PC-3 (cell line): ENCODE data around the gene G6PC1.

Experiments used
- CTCF ChIP-seq: fragments of 300-600 bp; sonication (generic); conservative IDR thresholded peaks from 2 replicates; pipeline ENCODE4 v1.5.1; 2017; ENCODE audit warnings: antibody characterized with exemption, low read depth, mild to moderate bottlenecking, low read length
- EZH2 ChIP-seq: fragments of 300-600 bp; sonication (generic); IDR thresholded peaks from one replicate; pipeline ENCODE4 v1.6.1; 2017; ENCODE audit warnings: antibody characterized with exemption, mild to moderate bottlenecking, low read length; ENCODE audit not compliant: unreplicated experiment

GRCh38 chr17:42866216-42866615 is 34.4 kb upstream of the G6PC1 start:
- no peak for TF ChIP-seq EZH2
- no peak for TF ChIP-seq CTCF
